HUDEP-2 (cell line): Measurements from ENCODE around the gene RAPGEF5.
A peak's percentile ranks its signal among the peaks of the same experiment; 100 is the strongest.

Experiments used
- DNase-seq, 76 experiments: peaks; one replicate each; lab custom pipeline; 2025; ENCODE audit not compliant: unreplicated experiment in 76 of 76; lab: John Stamatoyannopoulos, UW

The RAPGEF5 gene

GRCh38 chr7:22231141-22231540 is 125.8 kb downstream of the RAPGEF5 start:
- DNase-seq = no peak

DNA sequence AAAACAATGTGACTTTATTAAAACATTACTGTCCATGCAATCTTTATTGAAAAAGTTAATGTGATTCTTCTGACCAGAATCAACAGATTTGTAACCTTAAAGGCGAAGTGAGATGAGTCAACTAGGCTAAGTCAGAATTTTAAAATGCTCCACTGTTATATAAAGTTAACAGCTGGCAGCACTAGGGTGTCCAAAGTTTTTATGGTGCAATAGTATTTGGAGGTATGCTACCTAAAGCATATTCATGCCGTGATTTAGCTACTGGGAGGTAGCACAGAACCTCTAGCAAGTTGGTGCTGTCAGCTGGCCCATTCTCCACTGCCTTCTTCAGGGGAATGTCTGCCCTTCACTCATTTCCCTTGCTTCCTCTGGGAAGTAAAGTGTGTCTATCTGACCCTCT is 126.7 kb downstream of the RAPGEF5 start:
- DNase-seq = no peak

DNA sequence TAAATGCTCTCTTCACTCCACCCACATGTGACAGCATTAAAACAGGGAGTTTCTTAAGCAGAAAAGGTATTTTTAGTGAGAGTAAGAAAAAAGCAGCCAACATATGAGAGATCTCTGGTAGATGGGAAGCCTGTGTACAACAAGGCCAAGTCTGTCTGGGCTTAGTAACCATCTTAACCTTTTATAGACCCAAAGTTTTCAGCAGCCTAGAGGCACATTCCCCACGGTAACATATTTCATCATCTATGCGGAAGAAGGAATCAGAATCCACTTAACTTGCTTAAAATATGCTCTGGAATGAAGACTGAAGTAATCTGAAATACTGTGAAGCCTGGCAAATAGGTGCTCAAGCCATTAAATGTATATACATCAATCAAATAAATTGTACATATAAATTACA is 127.8 kb downstream of the RAPGEF5 start:
- DNase-seq = no peak

DNA sequence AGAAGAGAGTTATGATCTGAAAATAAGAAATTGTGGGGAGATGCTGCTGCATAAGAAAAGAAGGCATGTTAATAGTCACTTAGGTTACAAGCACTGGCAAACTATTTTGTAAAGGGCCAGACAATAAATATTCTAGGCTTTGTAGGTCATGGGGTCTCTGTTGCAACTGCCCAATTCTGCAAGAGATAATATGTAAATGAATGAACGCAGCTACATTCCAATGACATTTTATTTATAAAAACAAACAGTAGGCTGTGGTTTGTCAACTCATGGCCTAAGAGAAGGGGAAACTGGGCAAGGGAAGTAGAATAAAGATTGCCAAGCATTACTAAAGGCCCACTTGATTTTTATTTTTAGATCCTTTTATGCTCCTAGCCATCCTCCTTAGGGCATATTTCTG is 133.1 kb downstream of the RAPGEF5 start:
- DNase-seq = no peak

GRCh38 chr7:22220941-22221340 is 136.0 kb downstream of the RAPGEF5 start:
- DNase-seq = no peak

- DNase-seq = no peak
These were observed 137.0 kb downstream of the RAPGEF5 start for GRCh38 chr7:22219739-22220493.

- no peak for DNase-seq
These were observed 137.9 kb downstream of the RAPGEF5 start for GRCh38 chr7:22219036-22219435.

- DNase-seq = no peak
These were observed 140.0 kb downstream of the RAPGEF5 start for GRCh38 chr7:22216832-22217475.

DNA sequence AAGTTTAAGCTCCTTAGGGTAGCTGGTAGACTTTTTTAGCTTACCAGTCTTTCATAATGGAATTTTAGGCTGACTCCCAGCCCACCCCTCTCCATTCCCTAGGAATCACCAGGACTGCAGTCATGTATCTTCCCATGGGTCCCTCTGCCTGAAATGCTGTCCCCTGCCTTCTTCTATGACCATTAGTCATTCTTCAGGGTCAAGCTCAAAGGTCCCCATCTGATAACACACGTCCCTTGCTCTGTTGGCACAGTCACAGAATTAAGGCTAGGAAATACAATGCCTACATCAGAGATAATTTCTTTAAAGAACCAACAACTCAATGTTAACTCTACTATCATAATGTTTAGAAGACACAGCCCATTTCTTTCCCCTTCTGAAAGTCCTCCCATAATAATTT is 140.6 kb downstream of the RAPGEF5 start:
- DNase-seq = peak in 2 of 76 experiments; percentile 3 to 8

DNA sequence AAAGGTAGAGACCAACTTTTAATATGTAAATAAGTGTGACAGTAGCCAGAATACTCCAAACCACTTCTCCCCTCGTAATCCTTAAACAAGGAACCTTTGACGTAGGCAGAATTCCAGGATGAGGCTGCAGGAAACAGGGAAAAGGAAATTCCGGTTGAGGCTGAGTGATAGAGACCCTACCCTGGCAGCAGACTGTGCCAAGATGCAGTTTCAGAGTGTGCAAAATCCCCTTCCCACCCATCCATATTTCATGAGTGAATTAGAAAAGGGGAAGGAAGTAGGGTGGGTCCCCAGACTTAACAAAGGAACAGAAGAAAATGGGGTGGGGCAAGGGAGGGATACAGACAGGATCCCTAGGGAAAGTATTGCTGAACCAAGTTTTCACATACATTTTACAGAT is 143.0 kb downstream of the RAPGEF5 start:
- DNase-seq = no peak

- DNase-seq = no peak
These were observed 143.9 kb downstream of the RAPGEF5 start for GRCh38 chr7:22213081-22213480.

- DNase-seq = no peak
These were observed 146.0 kb downstream of the RAPGEF5 start for GRCh38 chr7:22210967-22211366.

DNA sequence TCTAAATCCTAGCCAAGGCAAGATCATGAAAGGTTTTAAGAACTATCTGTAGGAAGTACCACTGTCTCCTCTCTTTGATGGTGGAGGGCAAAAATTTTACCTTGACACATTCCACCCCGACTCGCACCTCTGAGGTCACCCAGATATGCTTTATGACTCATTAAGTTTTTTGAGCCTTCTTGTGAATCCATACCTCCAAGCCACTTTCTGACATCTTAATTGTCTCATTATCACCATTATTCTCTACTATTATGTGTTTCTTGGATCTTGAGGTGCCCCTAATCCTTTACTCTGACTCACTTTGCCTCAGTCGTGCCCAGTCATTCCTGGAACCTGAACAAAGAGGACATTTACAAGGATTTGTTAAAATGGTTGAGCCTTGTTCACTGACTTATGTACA is 146.6 kb downstream of the RAPGEF5 start:
- no peak for DNase-seq

- DNase-seq = no peak
These were observed 148.2 kb downstream of the RAPGEF5 start for GRCh38 chr7:22208799-22209198.

GRCh38 chr7:22207724-22208225 is 149.2 kb downstream of the RAPGEF5 start:
- DNase-seq = no peak

DNA sequence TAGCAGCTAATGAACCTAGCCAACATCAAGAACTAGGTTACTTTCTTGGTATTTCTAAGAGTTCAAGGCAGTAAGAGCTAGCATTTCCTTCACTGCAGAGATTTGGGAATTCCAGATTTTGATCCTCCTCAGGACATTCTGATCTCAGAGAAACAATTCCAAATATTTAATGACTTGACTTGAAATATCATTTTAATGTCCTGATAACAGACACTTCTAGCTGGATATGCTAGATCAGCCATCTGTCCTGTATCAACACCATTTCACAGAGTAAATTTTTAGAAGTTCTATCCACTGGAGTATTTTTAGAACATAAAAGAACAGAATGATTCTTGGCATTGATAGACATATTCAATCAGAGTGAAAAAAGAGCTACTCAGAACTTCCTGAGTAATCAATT is 151.3 kb downstream of the RAPGEF5 start:
- no peak for DNase-seq

DNA sequence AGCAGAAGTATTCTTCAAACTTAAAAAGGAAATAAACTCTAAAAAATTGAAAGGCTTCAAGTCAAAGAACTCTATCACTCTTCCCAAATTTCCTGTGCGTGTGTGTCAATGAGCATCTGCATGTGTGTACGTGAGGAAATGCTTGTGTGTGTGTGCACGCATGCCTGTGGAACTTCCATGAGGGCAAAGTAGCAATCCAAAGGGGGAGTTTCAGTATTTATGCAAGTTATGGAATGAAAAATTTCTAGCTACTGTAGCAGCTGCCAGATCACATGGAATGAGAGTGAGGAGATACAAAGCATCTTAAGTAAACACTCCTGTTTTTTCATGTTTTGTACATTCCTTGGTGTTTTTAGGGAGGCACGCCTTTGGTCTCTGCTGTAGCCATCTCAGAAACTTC is 152.6 kb downstream of the RAPGEF5 start:
- DNase-seq = no peak

DNA sequence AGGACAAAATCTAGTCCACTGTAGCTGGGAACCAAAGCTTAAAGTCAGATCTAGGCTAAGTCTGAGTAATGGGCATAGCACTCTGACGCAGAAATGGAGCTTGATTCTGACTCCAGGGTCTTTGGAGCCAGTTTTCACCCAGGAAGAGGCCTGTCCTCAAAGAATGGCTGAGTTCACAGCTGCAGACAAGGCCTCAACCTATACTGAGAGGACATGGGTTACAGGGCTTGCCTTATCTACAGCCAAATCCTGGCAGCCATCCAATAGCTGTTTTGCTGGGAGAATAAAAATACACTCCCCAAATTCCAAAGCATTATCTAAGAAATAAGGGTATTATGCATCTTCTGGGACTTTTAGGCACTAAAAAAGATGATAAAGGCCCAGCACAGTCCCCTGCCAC is 154.8 kb downstream of the RAPGEF5 start:
- peak in 45 of 76 experiments; percentile 1 to 53 (median 22) for DNase-seq

- DNase-seq = no peak
These were observed 155.6 kb downstream of the RAPGEF5 start for GRCh38 chr7:22201186-22201880.

- no peak for DNase-seq
These were observed 156.2 kb downstream of the RAPGEF5 start for GRCh38 chr7:22200777-22201176.

- no peak for DNase-seq
These were observed 156.7 kb downstream of the RAPGEF5 start for GRCh38 chr7:22200238-22200637.

- no peak for DNase-seq
These were observed 159.6 kb downstream of the RAPGEF5 start for GRCh38 chr7:22197376-22197775.
